Renal cortical epithelial cell (primary cell): ENCODE data around the gene CCDC74B. TPM values are rescaled to one million over a fixed set of nuclear protein-coding genes. Genes with fewer than 3 reads are reported as not detected.
"Not testable (repeated sequence)": the region's sequence is repeated elsewhere in the genome, so short reads cannot be mapped to it uniquely, and the experiment has no call there.

ENCODE experiments used
- DNase-seq: peaks from one replicate; pipeline ENCODE4 v3.0.0-alpha.2; 2011; ENCODE audit warnings: low read depth
- total RNA-seq: library from RNA; depleted of rRNA; stranded (reverse); fragments of >200 nt; gene quantifications from 2 replicates; pipeline ENCODE4 v1.2.3, GENCODE V29; 2014

The CCDC74B gene
- total RNA-seq, 1 donor from 2014 or later: 7.2 TPM

DNA sequence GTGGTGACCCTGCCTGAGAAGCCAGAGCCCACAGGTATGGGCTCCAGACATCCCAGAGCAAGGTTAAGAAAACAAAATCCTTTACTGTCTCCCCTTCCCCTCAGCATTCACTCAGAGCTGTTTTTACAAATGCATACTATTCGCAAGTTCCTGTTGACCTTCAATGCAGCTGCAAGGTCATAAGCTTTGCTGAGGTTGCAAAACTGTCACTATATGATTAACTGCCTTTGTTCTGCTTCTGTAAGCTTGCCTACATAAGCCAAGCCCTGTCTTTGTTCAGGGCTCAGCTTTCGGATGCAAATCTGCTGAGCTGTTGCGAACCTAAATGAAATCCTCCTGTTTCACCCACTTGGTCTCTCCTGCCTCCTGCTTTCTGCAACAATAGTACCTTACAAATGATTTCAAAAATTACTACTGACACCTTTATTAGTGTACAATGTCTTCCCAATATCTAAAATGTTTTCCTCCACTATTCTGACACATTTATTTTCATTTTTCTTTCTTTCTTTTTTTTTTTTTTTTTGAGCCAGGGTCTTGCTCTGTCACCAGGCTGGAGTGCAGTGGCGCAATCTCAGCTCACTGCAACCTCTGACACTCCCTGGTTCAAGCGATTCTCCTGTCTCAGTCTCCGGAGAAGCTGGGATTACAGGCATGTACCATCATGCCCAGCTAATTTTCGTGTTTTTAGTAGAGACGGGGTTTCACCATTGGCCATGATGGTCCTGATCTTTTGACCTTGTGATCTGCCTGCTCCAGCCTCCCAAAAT lies 42.1 kb downstream of the CCDC74B start:
- not testable (repeated sequence) for DNase-seq

Other genes with a start within 250 kb of the CCDC74B start
- gene RAB6C, start 165.4 kb downstream of the CCDC74B start, total RNA-seq: not detected in 2 replicates
- gene POTEF, start 15.9 kb downstream of the CCDC74B start, total RNA-seq: not detected in 2 replicates
- 13.9 and 29.6 TPM in 2 replicates for gene SMPD4, start 36.5 kb upstream of the CCDC74B start, total RNA-seq
- 59.8 and 179 TPM in 2 replicates for gene MZT2B, start 37.1 kb upstream of the CCDC74B start, total RNA-seq
- gene TUBA3E, start 53.3 kb upstream of the CCDC74B start, total RNA-seq: not detected in 2 replicates
- 96.5 and 102 TPM in 2 replicates for gene IMP4, start 197.8 kb upstream of the CCDC74B start, total RNA-seq
- 9.2 and 32.4 TPM in 2 replicates for gene PTPN18, start 210.9 kb upstream of the CCDC74B start, total RNA-seq